ENCODE results near the gene GLCCI1.
A peak's percentile ranks its signal among the peaks of the same experiment; 100 is the strongest.

The GLCCI1 gene

GRCh38 chr7:7938471-7938870 lies 30.1 kb upstream of the GLCCI1 start:
- Histone ChIP-seq H3K18ac (ENCODE audit: low read length) (no peak overlapping the region), H2AFZ (ENCODE audit: insufficient read depth, low read length, poor library complexity) (no peak overlapping the region), H2BK5ac (ENCODE audit: low read depth, low read length, poor library complexity) (no peak overlapping the region), H4K91ac (ENCODE audit: low read depth, low read length) (no peak overlapping the region), H3K4me3 (ENCODE audit: low read depth, low read length) (no peak overlapping the region), H3K27me3 (ENCODE audit: insufficient read depth, low read length) (no peaks in the 10 kb centered on the region), H3K27ac (ENCODE audit: low read depth, low read length) (no peak overlapping the region), H2BK12ac (ENCODE audit: low read length) (no peak overlapping the region), H3K4me1 (ENCODE audit: control insufficient read depth in 1 of 2, insufficient read depth in 2 of 2, low read length in 2 of 2) (no peaks in the 10 kb centered on the region), H3K9ac (ENCODE audit: low read length) (no peak overlapping the region), H3K9me3 (ENCODE audit: insufficient read depth, low read depth, low read length) (no peaks in the 10 kb centered on the region), H2BK120ac (ENCODE audit: insufficient read depth, low read length, poor library complexity) (no peak overlapping the region), H4K12ac (ENCODE audit: low read depth, low read length) (no peak overlapping the region), H3K14ac (ENCODE audit: low read length) (no peak overlapping the region), H4K8ac (ENCODE audit: low read depth, low read length) (no peak overlapping the region), H3K4ac (ENCODE audit: low read depth, low read length) (no peak overlapping the region), H3K23ac (ENCODE audit: low read length) (no peak overlapping the region), H3K36me3 (ENCODE audit: control insufficient read depth in 1 of 2, insufficient read depth in 2 of 2, low read length in 2 of 2) (no peaks in the 10 kb centered on the region), H3K79me2 (ENCODE audit: control insufficient read depth, insufficient read depth, low read length, poor library complexity) (no peaks in the 10 kb centered on the region), H3K79me1 (ENCODE audit: low read length) (no peaks in the 10 kb centered on the region), H3K4me2 (ENCODE audit: low read length) (no peak overlapping the region), H2AK5ac (ENCODE audit: low read length) (no peak overlapping the region)
- peak; percentile 52 to 83 for DNase-seq
- WGBS (ENCODE audit: extremely low coverage, insufficient coverage, insufficient read length): no CpG with 5 or more reads among the region's 6 CpGs

DNA sequence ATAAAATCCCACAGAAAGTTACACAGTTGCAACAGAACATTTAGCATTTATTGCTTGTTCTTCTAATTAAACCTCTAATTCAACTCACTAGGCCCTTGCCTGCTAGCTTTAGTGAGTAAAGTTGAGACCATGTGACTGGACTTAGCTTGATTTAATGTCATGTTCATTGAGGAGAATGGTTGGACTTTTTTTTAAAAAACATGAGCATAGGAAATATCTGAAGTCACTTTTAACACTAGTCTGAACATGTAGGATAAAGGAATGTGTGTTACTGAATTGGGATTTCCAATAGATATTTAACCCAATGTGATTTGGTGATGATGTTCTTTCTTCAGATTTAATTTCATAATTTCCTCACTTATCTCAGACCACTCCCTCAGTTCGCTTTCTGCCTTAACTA lies 24.6 kb upstream of the GLCCI1 start:
- H3K27me3 ChIP-seq (ENCODE audit: insufficient read depth, low read length): no peaks in the 10 kb centered on the region
- H3K79me2 ChIP-seq (ENCODE audit: control insufficient read depth, insufficient read depth, low read length, poor library complexity): no peaks in the 10 kb centered on the region
- H3K36me3 ChIP-seq (ENCODE audit: control insufficient read depth in 1 of 2, insufficient read depth in 2 of 2, low read length in 2 of 2): no peaks in the 10 kb centered on the region
- H3K4me1 ChIP-seq (ENCODE audit: control insufficient read depth in 1 of 2, insufficient read depth in 2 of 2, low read length in 2 of 2): no peaks in the 10 kb centered on the region
- no CpG with 5 or more reads among the region's 1 CpG for WGBS (ENCODE audit: extremely low coverage, insufficient coverage, insufficient read length)
- H4K8ac ChIP-seq (ENCODE audit: low read depth, low read length): no peak overlapping the region
- H2BK5ac ChIP-seq (ENCODE audit: low read depth, low read length, poor library complexity): no peak overlapping the region
- no peak overlapping the region for H3K14ac ChIP-seq (ENCODE audit: low read length)
- H3K27ac ChIP-seq (ENCODE audit: low read depth, low read length): no peak overlapping the region
- H3K18ac ChIP-seq (ENCODE audit: low read length): no peak overlapping the region
- no peak overlapping the region for H2AK5ac ChIP-seq (ENCODE audit: low read length)
- DNase-seq: no peak
- H3K79me1 ChIP-seq (ENCODE audit: low read length): no peaks in the 10 kb centered on the region
- no peak overlapping the region for H3K4ac ChIP-seq (ENCODE audit: low read depth, low read length)
- H4K12ac ChIP-seq (ENCODE audit: low read depth, low read length): no peak overlapping the region
- no peak overlapping the region for H4K91ac ChIP-seq (ENCODE audit: low read depth, low read length)
- H3K9me3 ChIP-seq (ENCODE audit: insufficient read depth, low read depth, low read length): no peaks in the 10 kb centered on the region
- no peak overlapping the region for H3K4me2 ChIP-seq (ENCODE audit: low read length)
- no peak overlapping the region for H2BK120ac ChIP-seq (ENCODE audit: insufficient read depth, low read length, poor library complexity)
- no peak overlapping the region for H2AFZ ChIP-seq (ENCODE audit: insufficient read depth, low read length, poor library complexity)
- no peak overlapping the region for H3K4me3 ChIP-seq (ENCODE audit: low read depth, low read length)
- no peak overlapping the region for H2BK12ac ChIP-seq (ENCODE audit: low read length)
- no peak overlapping the region for H3K23ac ChIP-seq (ENCODE audit: low read length)
- H3K9ac ChIP-seq (ENCODE audit: low read length): no peak overlapping the region

DNA sequence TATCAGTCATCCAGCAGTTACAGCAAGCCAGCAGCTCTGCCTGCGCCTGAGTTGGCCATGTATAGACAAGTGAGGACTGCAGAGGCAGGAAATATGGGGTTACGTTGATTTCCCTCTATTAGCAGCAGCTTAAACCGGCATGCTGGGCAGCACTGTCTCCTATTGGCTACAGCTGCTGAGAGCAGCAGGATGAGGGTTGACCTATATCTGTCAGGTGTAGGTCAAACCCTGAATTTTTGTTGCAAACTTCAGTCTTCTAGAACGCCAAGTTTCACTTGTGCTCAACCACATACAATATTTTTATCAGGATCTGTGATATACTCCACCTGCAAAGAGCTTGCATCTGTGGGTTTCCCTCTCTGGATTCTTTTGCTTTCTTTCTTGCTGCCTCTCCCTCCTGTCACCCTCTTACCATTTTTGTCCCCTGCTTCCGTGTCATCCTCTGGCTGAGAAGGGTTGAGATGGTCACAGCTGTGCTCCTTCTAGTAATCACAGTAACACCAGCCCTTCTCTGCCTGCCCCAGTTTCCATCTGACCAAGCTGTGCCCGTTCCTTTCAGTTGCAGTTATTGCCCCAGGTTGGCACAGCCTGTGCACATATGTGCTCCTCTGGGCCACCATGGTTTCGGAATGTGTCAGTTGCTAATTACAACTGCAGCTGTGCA lies 23.8 kb upstream of the GLCCI1 start:
- no peak overlapping the region for H4K8ac ChIP-seq (ENCODE audit: low read depth, low read length)
- H3K18ac ChIP-seq (ENCODE audit: low read length): no peak overlapping the region
- no peaks in the 10 kb centered on the region for H3K36me3 ChIP-seq (ENCODE audit: control insufficient read depth in 1 of 2, insufficient read depth in 2 of 2, low read length in 2 of 2)
- no peak overlapping the region for H2AFZ ChIP-seq (ENCODE audit: insufficient read depth, low read length, poor library complexity)
- H2BK120ac ChIP-seq (ENCODE audit: insufficient read depth, low read length, poor library complexity): no peak overlapping the region
- no peak overlapping the region for H4K12ac ChIP-seq (ENCODE audit: low read depth, low read length)
- H3K4ac ChIP-seq (ENCODE audit: low read depth, low read length): no peak overlapping the region
- WGBS (ENCODE audit: extremely low coverage, insufficient coverage, insufficient read length): no CpG with 5 or more reads among the region's 7 CpGs
- peak overlapping the region; percentile 45 for H3K14ac ChIP-seq (ENCODE audit: low read length)
- no peaks in the 10 kb centered on the region for H3K79me1 ChIP-seq (ENCODE audit: low read length)
- no peak overlapping the region for H2BK12ac ChIP-seq (ENCODE audit: low read length)
- H3K27ac ChIP-seq (ENCODE audit: low read depth, low read length): no peak overlapping the region
- no peak for DNase-seq
- no peaks in the 10 kb centered on the region for H3K27me3 ChIP-seq (ENCODE audit: insufficient read depth, low read length)
- no peaks in the 10 kb centered on the region for H3K4me1 ChIP-seq (ENCODE audit: control insufficient read depth in 1 of 2, insufficient read depth in 2 of 2, low read length in 2 of 2)
- H3K9ac ChIP-seq (ENCODE audit: low read length): no peak overlapping the region
- H3K9me3 ChIP-seq (ENCODE audit: insufficient read depth, low read depth, low read length): no peaks in the 10 kb centered on the region
- no peaks in the 10 kb centered on the region for H3K79me2 ChIP-seq (ENCODE audit: control insufficient read depth, insufficient read depth, low read length, poor library complexity)
- no peak overlapping the region for H3K23ac ChIP-seq (ENCODE audit: low read length)
- H2BK5ac ChIP-seq (ENCODE audit: low read depth, low read length, poor library complexity): no peak overlapping the region
- H4K91ac ChIP-seq (ENCODE audit: low read depth, low read length): no peak overlapping the region
- H3K4me3 ChIP-seq (ENCODE audit: low read depth, low read length): no peak overlapping the region
- H3K4me2 ChIP-seq (ENCODE audit: low read length): no peak overlapping the region
- H2AK5ac ChIP-seq (ENCODE audit: low read length): no peak overlapping the region

GRCh38 chr7:7946486-7946885 lies 22.1 kb upstream of the GLCCI1 start:
- Histone ChIP-seq H3K27me3 (ENCODE audit: insufficient read depth, low read length) (no peaks in the 10 kb centered on the region), H2BK5ac (ENCODE audit: low read depth, low read length, poor library complexity) (no peak overlapping the region), H3K79me2 (ENCODE audit: control insufficient read depth, insufficient read depth, low read length, poor library complexity) (no peaks in the 10 kb centered on the region), H3K4me3 (ENCODE audit: low read depth, low read length) (no peak overlapping the region), H4K12ac (ENCODE audit: low read depth, low read length) (no peak overlapping the region), H2BK12ac (ENCODE audit: low read length) (no peak overlapping the region), H2AFZ (ENCODE audit: insufficient read depth, low read length, poor library complexity) (no peak overlapping the region), H3K23ac (ENCODE audit: low read length) (no peak overlapping the region), H3K9me3 (ENCODE audit: insufficient read depth, low read depth, low read length) (no peaks in the 10 kb centered on the region), H3K9ac (ENCODE audit: low read length) (no peak overlapping the region), H2BK120ac (ENCODE audit: insufficient read depth, low read length, poor library complexity) (no peak overlapping the region), H3K4me2 (ENCODE audit: low read length) (no peak overlapping the region), H2AK5ac (ENCODE audit: low read length) (no peak overlapping the region), H3K4me1 (ENCODE audit: control insufficient read depth in 1 of 2, insufficient read depth in 2 of 2, low read length in 2 of 2) (no peaks in the 10 kb centered on the region), H4K8ac (ENCODE audit: low read depth, low read length) (no peak overlapping the region), H3K18ac (ENCODE audit: low read length) (no peak overlapping the region), H3K27ac (ENCODE audit: low read depth, low read length) (no peak overlapping the region), H3K4ac (ENCODE audit: low read depth, low read length) (no peak overlapping the region), H3K79me1 (ENCODE audit: low read length) (no peaks in the 10 kb centered on the region), H3K36me3 (ENCODE audit: control insufficient read depth in 1 of 2, insufficient read depth in 2 of 2, low read length in 2 of 2) (no peaks in the 10 kb centered on the region), H4K91ac (ENCODE audit: low read depth, low read length) (no peak overlapping the region), H3K14ac (ENCODE audit: low read length) (no peak overlapping the region)
- no CpG with 5 or more reads among the region's 3 CpGs for WGBS (ENCODE audit: extremely low coverage, insufficient coverage, insufficient read length)
- peak; percentile 57 to 83 for DNase-seq

Measured in trophoblast cell (in vitro differentiated cells and primary cell).